NT2/D1 (cell line): Measurements from ENCODE around the gene CYB561A3.

Experiments
- SUZ12 ChIP-seq: IDR thresholded peaks from 2 replicates; pipeline ENCODE4 v1.6.1; 2011; ENCODE audit not compliant: insufficient read length, insufficient read depth; ENCODE audit errors: extremely low read depth
- YY1 ChIP-seq: IDR thresholded peaks from 2 replicates; pipeline ENCODE4 v1.6.1; 2011; ENCODE audit not compliant: insufficient read length, insufficient read depth
- ZNF274 ChIP-seq: IDR thresholded peaks from 2 replicates; pipeline ENCODE4 v1.6.1; 2011; ENCODE audit warnings: mild to moderate bottlenecking, low read depth, low read length

- TF ChIP-seq YY1: no peak
- TF ChIP-seq SUZ12: no peak
- TF ChIP-seq ZNF274: no peak
These were observed 11.3 kb downstream of the CYB561A3 start for GRCh38 chr11:61350336-61350735.
